OCI-LY3 (cell line): Measurements from ENCODE around the gene FRAS1.

Experiments used
- EZH2phosphoT487 ChIP-seq: fragments of 200-600 bp; shearing (Covaris generic); IDR thresholded peaks from 2 replicates; pipeline ENCODE4 v1.6.1; 2018; ENCODE audit warnings: antibody characterized with exemption, mixed run types, low read depth
- TF ChIP-seq, protein P1 (sequence below): fragments of 200-600, 300-600 bp; sonication (generic); IDR thresholded peaks from 2 replicates; pipeline ENCODE4 v1.5.1; 2014; ENCODE audit warnings: antibody characterized with exemption, low read length, low read depth

DNA sequence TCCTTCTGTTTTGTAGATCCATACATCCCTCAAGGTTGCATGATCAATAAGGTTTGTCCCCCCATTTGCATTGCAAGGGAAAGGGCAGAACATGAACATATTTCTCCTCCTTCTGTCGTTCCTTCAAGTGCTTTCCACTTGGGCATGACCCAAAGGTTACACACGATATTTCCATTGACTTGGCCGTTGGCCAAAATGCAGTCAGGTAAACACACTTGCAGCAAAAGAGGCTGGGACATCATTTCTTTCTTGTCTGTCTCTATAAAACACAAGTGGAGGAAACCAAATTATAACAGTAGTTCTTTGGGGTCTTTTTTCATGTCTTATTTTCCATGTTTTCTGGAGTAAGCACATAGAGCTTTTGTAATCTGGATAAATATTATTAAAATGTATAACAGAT lies 156.1 kb downstream of the FRAS1 start:
- TF ChIP-seq, protein P1, sequence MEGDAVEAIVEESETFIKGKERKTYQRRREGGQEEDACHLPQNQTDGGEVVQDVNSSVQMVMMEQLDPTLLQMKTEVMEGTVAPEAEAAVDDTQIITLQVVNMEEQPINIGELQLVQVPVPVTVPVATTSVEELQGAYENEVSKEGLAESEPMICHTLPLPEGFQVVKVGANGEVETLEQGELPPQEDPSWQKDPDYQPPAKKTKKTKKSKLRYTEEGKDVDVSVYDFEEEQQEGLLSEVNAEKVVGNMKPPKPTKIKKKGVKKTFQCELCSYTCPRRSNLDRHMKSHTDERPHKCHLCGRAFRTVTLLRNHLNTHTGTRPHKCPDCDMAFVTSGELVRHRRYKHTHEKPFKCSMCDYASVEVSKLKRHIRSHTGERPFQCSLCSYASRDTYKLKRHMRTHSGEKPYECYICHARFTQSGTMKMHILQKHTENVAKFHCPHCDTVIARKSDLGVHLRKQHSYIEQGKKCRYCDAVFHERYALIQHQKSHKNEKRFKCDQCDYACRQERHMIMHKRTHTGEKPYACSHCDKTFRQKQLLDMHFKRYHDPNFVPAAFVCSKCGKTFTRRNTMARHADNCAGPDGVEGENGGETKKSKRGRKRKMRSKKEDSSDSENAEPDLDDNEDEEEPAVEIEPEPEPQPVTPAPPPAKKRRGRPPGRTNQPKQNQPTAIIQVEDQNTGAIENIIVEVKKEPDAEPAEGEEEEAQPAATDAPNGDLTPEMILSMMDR = no peak
- TF ChIP-seq EZH2phosphoT487 = no peak
